Hematopoietic multipotent progenitor cell treated with erythropoietin and hydrocortisone succinate and interleukin-3 and kit ligand, for 15 days (in vitro differentiated cells): ENCODE data around the gene CBX2.
"Not testable (repeated sequence)": the region's sequence is repeated elsewhere in the genome, so short reads cannot be mapped to it uniquely, and the experiment has no call there.

Experiments
- DNase-seq: peaks from one replicate; pipeline ENCODE4 v3.0.0-alpha.2; 2015; ENCODE audit warnings: low spot score

CBX2 gene

GRCh38 chr17:79742951-79743476 is 34.9 kb upstream of the CBX2 start:
- DNase-seq = no peak

GRCh38 chr17:79743614-79744013 is 34.3 kb upstream of the CBX2 start:
- no peak for DNase-seq

GRCh38 chr17:79745641-79746105 is 32.3 kb upstream of the CBX2 start:
- no peak for DNase-seq

GRCh38 chr17:79746889-79747507 is 30.9 kb upstream of the CBX2 start:
- no peak for DNase-seq

GRCh38 chr17:79747508-79748294 is 30.2 kb upstream of the CBX2 start:
- DNase-seq = no peak

- no peak for DNase-seq
These were observed 29.5 kb upstream of the CBX2 start for GRCh38 chr17:79748295-79749099.

GRCh38 chr17:79749156-79749815 is 28.7 kb upstream of the CBX2 start:
- no peak for DNase-seq

GRCh38 chr17:79749958-79750357 is 28.0 kb upstream of the CBX2 start:
- no peak for DNase-seq

- DNase-seq = no peak
These were observed 27.1 kb upstream of the CBX2 start for GRCh38 chr17:79750650-79751545.

GRCh38 chr17:79752175-79752574 is 25.8 kb upstream of the CBX2 start:
- no peak for DNase-seq

GRCh38 chr17:79754370-79754769 is 23.6 kb upstream of the CBX2 start:
- no peak for DNase-seq

- not testable (repeated sequence) for DNase-seq
These were observed 23.0 kb upstream of the CBX2 start for GRCh38 chr17:79754903-79755302.

GRCh38 chr17:79755591-79755990 is 22.4 kb upstream of the CBX2 start:
- DNase-seq = no peak

- no peak for DNase-seq
These were observed 20.7 kb upstream of the CBX2 start for GRCh38 chr17:79757140-79757745.

- DNase-seq = no peak
These were observed 19.7 kb upstream of the CBX2 start for GRCh38 chr17:79758271-79758670.

GRCh38 chr17:79760197-79760906 is 17.6 kb upstream of the CBX2 start:
- no peak for DNase-seq

GRCh38 chr17:79761894-79762589 is 15.9 kb upstream of the CBX2 start:
- DNase-seq = no peak

GRCh38 chr17:79765708-79766107 is 12.2 kb upstream of the CBX2 start:
- no peak for DNase-seq
